Mesothelial cell of epicardium (in vitro differentiated cells): ENCODE data around the gene TENM4. TPM values are rescaled to one million over a fixed set of nuclear protein-coding genes. Genes with fewer than 3 reads are reported as not detected.

Source experiments
- DNase-seq, 2 experiments: peaks; one replicate each; pipeline ENCODE4 v3.0.0; 2021; ENCODE audit warnings: low spot score in 2 of 2; ENCODE audit not compliant: unreplicated experiment in 2 of 2
- H3K27ac Mint-ChIP-seq: 2 replicates; pipeline ENCODE4 v1.8.0; 2021; ENCODE audit warnings: mixed read lengths
- H3K27me3 Mint-ChIP-seq: 2 replicates; pipeline ENCODE4 v1.8.0; 2021; ENCODE audit warnings: low read depth, mixed read lengths
- H3K36me3 Mint-ChIP-seq: 2 replicates; pipeline ENCODE4 v1.8.0; 2021; ENCODE audit warnings: mixed read lengths
- H3K4me1 Mint-ChIP-seq: 2 replicates; pipeline ENCODE4 v1.8.0; 2021; ENCODE audit warnings: mixed read lengths
- H3K4me3 Mint-ChIP-seq: 2 replicates; pipeline ENCODE4 v1.8.0; 2021; ENCODE audit warnings: mild to moderate bottlenecking, moderate library complexity, mixed read lengths
- H3K9me3 Mint-ChIP-seq: 2 replicates; pipeline ENCODE4 v1.8.0; 2021; ENCODE audit warnings: mixed read lengths
- total RNA-seq: library from RNA; stranded (reverse); gene quantifications from 3 replicates; pipeline ENCODE4 v1.2.1, GENCODE V29; 2021
- TF ChIP-seq, protein P1 (sequence below): fragments of 200-600 bp; sonication (generic); IDR thresholded peaks from one replicate; pipeline ENCODE4 v1.5.0; 2021; ENCODE audit warnings: antibody characterized with exemption; ENCODE audit not compliant: unreplicated experiment

TENM4 gene
- total RNA-seq, 1 donor from 2014 or later = 187 TPM

DNA sequence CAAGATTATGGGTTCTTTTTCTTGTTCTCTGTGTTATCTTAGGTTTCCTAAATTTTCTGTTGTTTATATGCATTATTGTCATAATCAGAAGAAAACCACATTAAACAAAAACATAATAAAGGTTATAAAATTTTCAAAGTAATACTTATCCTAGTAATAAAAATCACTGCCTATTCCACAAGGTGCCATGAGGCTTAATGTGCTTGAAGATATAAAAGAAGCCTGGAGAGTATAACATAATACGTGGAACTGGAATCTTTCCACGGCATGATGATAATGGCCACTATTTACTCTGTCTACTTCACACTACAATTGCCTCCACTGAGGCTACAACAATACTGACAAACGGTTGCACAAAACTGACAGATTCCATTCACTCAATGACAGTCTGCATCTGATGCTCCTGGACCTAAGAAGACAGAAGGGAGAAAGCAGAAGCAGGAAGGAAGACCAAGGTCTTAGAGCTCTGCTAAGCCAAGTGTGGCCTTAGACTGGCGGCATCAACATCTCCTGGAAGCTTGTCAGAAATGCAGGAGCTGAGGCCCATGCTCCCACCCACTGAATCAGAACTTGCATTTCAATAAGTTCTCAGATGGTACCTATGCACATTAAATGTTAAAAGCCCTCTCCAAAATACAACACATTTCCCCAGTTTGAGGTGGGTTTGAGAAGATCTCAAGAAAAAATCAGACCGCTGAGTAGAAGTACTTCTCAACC is 13.1 kb downstream of the TENM4 start:
- Mint-ChIP-seq H3K27ac (no peak overlapping the region), H3K27me3 (no peaks in the 10 kb centered on the region)
- DNase-seq = no peak

DNA sequence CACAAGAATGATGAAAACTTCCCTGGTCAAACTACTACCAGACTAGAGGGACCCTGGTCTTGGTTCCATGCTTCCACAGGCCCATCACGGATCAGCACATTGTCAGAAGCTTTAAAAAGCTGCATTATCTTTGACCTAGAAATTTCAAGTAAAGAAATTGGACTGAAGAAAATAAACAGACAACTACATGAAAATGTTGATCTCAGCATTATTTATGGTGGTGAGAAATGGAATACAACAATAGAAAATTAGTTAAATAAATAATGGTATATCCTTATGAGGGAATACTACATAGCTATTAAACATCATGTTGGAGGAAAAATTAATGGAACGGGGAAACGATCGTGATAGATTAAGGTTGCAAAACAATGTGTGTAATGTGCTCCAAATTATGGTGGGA is 13.7 kb downstream of the TENM4 start:
- TF ChIP-seq, protein P1, sequence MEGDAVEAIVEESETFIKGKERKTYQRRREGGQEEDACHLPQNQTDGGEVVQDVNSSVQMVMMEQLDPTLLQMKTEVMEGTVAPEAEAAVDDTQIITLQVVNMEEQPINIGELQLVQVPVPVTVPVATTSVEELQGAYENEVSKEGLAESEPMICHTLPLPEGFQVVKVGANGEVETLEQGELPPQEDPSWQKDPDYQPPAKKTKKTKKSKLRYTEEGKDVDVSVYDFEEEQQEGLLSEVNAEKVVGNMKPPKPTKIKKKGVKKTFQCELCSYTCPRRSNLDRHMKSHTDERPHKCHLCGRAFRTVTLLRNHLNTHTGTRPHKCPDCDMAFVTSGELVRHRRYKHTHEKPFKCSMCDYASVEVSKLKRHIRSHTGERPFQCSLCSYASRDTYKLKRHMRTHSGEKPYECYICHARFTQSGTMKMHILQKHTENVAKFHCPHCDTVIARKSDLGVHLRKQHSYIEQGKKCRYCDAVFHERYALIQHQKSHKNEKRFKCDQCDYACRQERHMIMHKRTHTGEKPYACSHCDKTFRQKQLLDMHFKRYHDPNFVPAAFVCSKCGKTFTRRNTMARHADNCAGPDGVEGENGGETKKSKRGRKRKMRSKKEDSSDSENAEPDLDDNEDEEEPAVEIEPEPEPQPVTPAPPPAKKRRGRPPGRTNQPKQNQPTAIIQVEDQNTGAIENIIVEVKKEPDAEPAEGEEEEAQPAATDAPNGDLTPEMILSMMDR = no peak
- H3K27ac Mint-ChIP-seq = no peak overlapping the region
- no peak overlapping the region for H3K4me3 Mint-ChIP-seq
- DNase-seq = no peak
- H3K4me1 Mint-ChIP-seq = peaks cover under 1% of the 10 kb centered on the region
- peaks cover 8% of the 10 kb centered on the region for H3K36me3 Mint-ChIP-seq
- H3K9me3 Mint-ChIP-seq = no peaks in the 10 kb centered on the region
- H3K27me3 Mint-ChIP-seq = no peaks in the 10 kb centered on the region

More for the DNA sequence above, 13.1 kb downstream of the TENM4 start:
- no peak overlapping the region for H3K4me3 Mint-ChIP-seq
- TF ChIP-seq, protein P1 = no peak
- peaks cover 8% of the 10 kb centered on the region for H3K36me3 Mint-ChIP-seq
- H3K4me1 Mint-ChIP-seq = no peaks in the 10 kb centered on the region
- H3K9me3 Mint-ChIP-seq = no peaks in the 10 kb centered on the region

DNA sequence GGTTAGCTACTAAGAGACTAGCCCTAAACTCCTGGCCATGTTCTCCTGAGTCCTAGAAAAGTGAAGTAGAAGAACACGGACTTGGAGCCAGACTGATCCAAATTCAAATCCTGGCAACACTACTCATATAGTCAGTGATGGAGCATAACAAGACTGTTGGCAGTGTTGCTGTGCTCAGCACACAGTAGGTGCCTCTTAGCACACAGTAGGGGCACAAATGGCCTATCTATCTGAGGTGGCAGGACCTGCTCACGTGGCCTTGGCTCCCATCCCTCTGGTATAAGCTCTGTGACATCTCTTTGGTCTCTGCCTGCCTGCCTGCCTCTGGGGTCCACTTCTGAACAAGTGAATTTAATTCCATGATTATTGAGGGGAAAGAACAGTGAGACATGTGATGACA is 15.4 kb downstream of the TENM4 start:
- Mint-ChIP-seq H3K4me3 (no peak overlapping the region), H3K4me1 (peaks cover 10% of the 10 kb centered on the region)

DNA sequence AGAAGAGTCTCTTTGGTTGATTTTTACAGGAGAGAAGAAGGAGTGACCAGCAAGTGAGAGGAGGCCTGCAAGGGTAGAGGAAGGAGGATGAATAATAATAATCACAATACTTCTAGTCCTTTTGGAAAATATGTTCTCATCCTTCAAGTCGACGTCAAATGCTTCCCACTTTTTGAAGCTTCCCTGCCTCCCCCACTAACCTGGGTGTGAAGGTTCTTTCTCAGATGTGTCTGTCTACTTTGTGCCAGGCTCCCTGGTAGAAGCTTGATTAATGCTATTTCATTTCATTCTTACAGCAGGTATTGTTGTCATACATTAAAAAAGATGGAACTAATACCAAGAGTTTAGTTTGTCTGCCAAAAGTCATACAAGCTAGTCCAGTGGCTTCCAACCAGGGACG is 17.1 kb downstream of the TENM4 start:
- H3K4me1 Mint-ChIP-seq = peaks cover 10% of the 10 kb centered on the region
- no peaks in the 10 kb centered on the region for H3K9me3 Mint-ChIP-seq
- TF ChIP-seq, protein P1 = no peak
- no peaks in the 10 kb centered on the region for H3K27me3 Mint-ChIP-seq
- H3K27ac Mint-ChIP-seq = no peak overlapping the region
- DNase-seq = no peak
- no peak overlapping the region for H3K4me3 Mint-ChIP-seq
- peaks cover 8% of the 10 kb centered on the region for H3K36me3 Mint-ChIP-seq

More for the DNA sequence above, 15.4 kb downstream of the TENM4 start:
- peaks cover 8% of the 10 kb centered on the region for H3K36me3 Mint-ChIP-seq
- no peak for DNase-seq
- H3K27me3 Mint-ChIP-seq = no peaks in the 10 kb centered on the region
- H3K9me3 Mint-ChIP-seq = no peaks in the 10 kb centered on the region
- TF ChIP-seq, protein P1 = no peak
- H3K27ac Mint-ChIP-seq = no peak overlapping the region

DNA sequence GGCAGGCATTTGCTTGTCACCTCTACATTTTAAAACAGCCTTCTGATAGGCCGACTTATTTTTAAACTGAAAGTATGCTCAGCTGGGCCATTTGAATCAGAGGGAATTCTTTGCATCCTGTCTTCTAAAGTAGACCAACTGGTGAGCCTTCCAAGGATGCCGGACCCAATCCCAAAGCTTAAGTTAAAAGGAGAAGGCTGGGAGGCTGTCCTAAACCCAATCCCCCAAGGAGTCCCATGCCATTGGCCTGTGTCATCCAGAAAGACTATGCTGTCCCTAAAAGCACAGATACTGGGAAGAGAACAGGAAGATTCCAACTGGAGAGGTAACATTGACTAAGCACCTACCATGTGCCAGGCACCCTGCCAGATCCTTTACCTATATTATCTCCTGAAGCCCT is 18.0 kb downstream of the TENM4 start:
- Mint-ChIP-seq H3K4me1 (peaks cover 10% of the 10 kb centered on the region), H3K9me3 (no peaks in the 10 kb centered on the region), H3K27ac (no peak overlapping the region), H3K4me3 (no peak overlapping the region), H3K36me3 (peaks cover 8% of the 10 kb centered on the region), H3K27me3 (no peaks in the 10 kb centered on the region)
- TF ChIP-seq, protein P1 = no peak
- DNase-seq = no peak
